ENCODE results near the gene KCNG2. TPM values are rescaled to one million over a fixed set of nuclear protein-coding genes. Genes with fewer than 3 reads are reported as not detected.

KCNG2 gene
- total and polyA plus RNA-seq, 2 of the 13 experiments (the other 11 are each of a cell fraction or from before 2014, with no cell fraction given) = not detected

- in situ Hi-C loops (cut with HindIII; ENCODE audit: extremely low pct_ligation_motif_present, low pct_unique_long_range_greater_than_20kb) = no loop called here
- Histone ChIP-seq H3K4me1 (ENCODE audit: insufficient read depth, low read length) (no peaks in the 10 kb centered on the region), H3K36me3 (replicated peaks in 1 of 2; ENCODE audit: control insufficient read depth in 1 of 2, insufficient read depth in 2 of 2, low read length in 2 of 2) (no peaks in the 10 kb centered on the region), H3K27ac (ENCODE audit: extremely low read length, insufficient read depth, low read length) (no peak overlapping the region), H3K79me2 (ENCODE audit: insufficient read depth, low read length) (no peaks in the 10 kb centered on the region), H2AFZ (ENCODE audit: low read length) (no peak overlapping the region), H3K27me3 (ENCODE audit: control insufficient read depth in 1 of 2, insufficient read depth in 2 of 2, low read length in 2 of 2) (peaks cover 2 to 37% of the 10 kb centered on the region in 2 experiments), H3K9me3 (ENCODE audit: low read length) (no peaks in the 10 kb centered on the region), H4K20me1 (ENCODE audit: insufficient read depth, low read length) (no peaks in the 10 kb centered on the region), H3K9ac (ENCODE audit: insufficient read depth, low read depth, low read length) (no peak overlapping the region), H3K4me2 (ENCODE audit: low read depth, low read length) (no peak overlapping the region), H3K4me3 (replicated peaks in 1 of 3; ENCODE audit: insufficient read depth in 1 of 3, low read depth in 2 of 3, low read length in 3 of 3) (no peak overlapping the region)
- FAIRE-seq = no peak
- DNase-seq (ENCODE audit: low spot score) = no peak
- no peak for ATAC-seq
- no TSS peak for BruUV-seq (replicated peaks)
- POLR2A ChIA-PET = no interaction called here
- intact Hi-C loops (cut with micrococcal nuclease; ENCODE audit: unreplicated experiment) = no loop called here
- WGBS (ENCODE audit: low lambda C conversion rate) = 62% methylated on average over 15 of the region's 15 CpGs
- CTCF ChIA-PET (ENCODE audit: low intra/inter-chr PET ratio, low total read pairs) = no interaction called here
- no peak for TF ChIP-seq ZNF205 (CRISPR knock-in tag; IDR thresholded peaks at IDR 0.05)
- TF ChIP-seq FOXA3 (CRISPR knock-in tag; IDR thresholded peaks at IDR 0.05) = no peak
- no peak for TF ChIP-seq FUBP1 (CRISPR knock-in tag; IDR thresholded peaks at IDR 0.05; ENCODE audit: borderline replicate concordance)
- no peak for TF ChIP-seq ZBTB49 (CRISPR knock-in tag; IDR thresholded peaks at IDR 0.05; ENCODE audit: borderline replicate concordance)
- TF ChIP-seq KMT2A (CRISPR knock-in tag; IDR thresholded peaks at IDR 0.05) = no peak
- no peak for TF ChIP-seq YEATS2 (CRISPR knock-in tag; IDR thresholded peaks at IDR 0.05; ENCODE audit: borderline replicate concordance)
- no peak for TF ChIP-seq FOXM1 (CRISPR knock-in tag; IDR thresholded peaks at IDR 0.05)
- no peak for TF ChIP-seq ZNF841 (CRISPR knock-in tag; IDR thresholded peaks at IDR 0.05; ENCODE audit: borderline replicate concordance)
- TF ChIP-seq SMAD3 (CRISPR knock-in tag; IDR thresholded peaks at IDR 0.05) = no peak
These were observed 64.8 kb downstream of the KCNG2 start for GRCh38 chr18:79862562-79862961.

Measured in HepG2 (cell line).